Calu3 (cell line): ENCODE results near the gene GALNTL6. TPM values are rescaled to one million over a fixed set of nuclear protein-coding genes. Genes with fewer than 3 reads are reported as not detected.

Experiments
- BruUV-seq: library from RNA; stranded (reverse); fragments of 400-500 nt; replicated peaks from 2 replicates; lab custom pipeline; 2021; lab: Mats Ljungman, UMichigan
- CTCF ChIA-PET: fragments of 300-600 bp; sonication (Branson Sonifier 250); formaldehyde crosslinking; loops from one replicate; lab custom pipeline; 2022; ENCODE audit warnings: antibody characterized with exemption; lab: Charles Lee
- DNase-seq: peaks from one replicate; pipeline ENCODE4 v3.0.0; 2022
- H3K27ac Mint-ChIP-seq: one replicate; pipeline ENCODE4 v1.8.0; 2022; ENCODE audit warnings: mixed read lengths; ENCODE audit not compliant: unreplicated experiment
- H3K27me3 Mint-ChIP-seq: one replicate; pipeline ENCODE4 v1.8.0; 2022; ENCODE audit warnings: mixed read lengths; ENCODE audit not compliant: unreplicated experiment
- H3K36me3 Mint-ChIP-seq: one replicate; pipeline ENCODE4 v1.8.0; 2022; ENCODE audit warnings: mild to moderate bottlenecking, moderate library complexity, mixed read lengths; ENCODE audit not compliant: insufficient read depth, unreplicated experiment
- H3K4me1 Mint-ChIP-seq: one replicate; pipeline ENCODE4 v1.8.0; 2022; ENCODE audit warnings: mild to moderate bottlenecking, low read depth, mixed read lengths; ENCODE audit not compliant: unreplicated experiment
- H3K4me3 Mint-ChIP-seq: one replicate; pipeline ENCODE4 v1.8.0; 2022; ENCODE audit warnings: mild to moderate bottlenecking, low read depth, moderate library complexity, mixed read lengths; ENCODE audit not compliant: unreplicated experiment
- H3K9me3 Mint-ChIP-seq: one replicate; pipeline ENCODE4 v1.8.0; 2022; ENCODE audit warnings: low read depth, mixed read lengths; ENCODE audit not compliant: unreplicated experiment
- CTCF ChIP-seq: fragments of 200-600 bp; IDR thresholded peaks from one replicate; pipeline ENCODE4 v1.8.0; 2022; ENCODE audit warnings: antibody characterized with exemption; ENCODE audit not compliant: unreplicated experiment
- intact Hi-C: fragments of 100-400 bp; cut with micrococcal nuclease; formaldehyde crosslinking; loops from one replicate; pipeline ENCODE4 v1.10.0; 2022; ENCODE audit not compliant: unreplicated experiment
- total RNA-seq: library from RNA; stranded (reverse); gene quantifications from 2 replicates; pipeline ENCODE4 v1.2.3, GENCODE V29; 2022

Gene GALNTL6
- total RNA-seq, 1 experiment from 2014 or later: not detected

- Mint-ChIP-seq H3K27me3 (no peaks in the 10 kb centered on the region), H3K4me3 (no peak overlapping the region), H3K36me3 (no peaks in the 10 kb centered on the region), H3K4me1 (no peaks in the 10 kb centered on the region), H3K9me3 (no peaks in the 10 kb centered on the region), H3K27ac (no peak overlapping the region)
- no TSS peak for BruUV-seq
- intact Hi-C loops: no loop called here
- no peak for TF ChIP-seq CTCF
- CTCF ChIA-PET: no interaction called here
- no peak for DNase-seq
Observed at GRCh38 chr4:172698256-172698655, 885.1 kb downstream of the GALNTL6 start.

- no peak for DNase-seq
- H3K27me3 Mint-ChIP-seq: no peaks in the 10 kb centered on the region
- no peak for TF ChIP-seq CTCF
- H3K36me3 Mint-ChIP-seq: no peaks in the 10 kb centered on the region
- BruUV-seq: no TSS peak
- H3K4me3 Mint-ChIP-seq: no peak overlapping the region
- CTCF ChIA-PET: no interaction called here
- H3K9me3 Mint-ChIP-seq: peaks cover 4% of the 10 kb centered on the region
- no peak overlapping the region for H3K27ac Mint-ChIP-seq
- intact Hi-C loops: no loop called here
- peaks cover 9% of the 10 kb centered on the region for H3K4me1 Mint-ChIP-seq
Observed at GRCh38 chr4:172705565-172705964, 892.4 kb downstream of the GALNTL6 start.

GRCh38 chr4:172706000-172706399 is 892.8 kb downstream of the GALNTL6 start:
- no peak overlapping the region for H3K27ac Mint-ChIP-seq
- no peak for DNase-seq
- no peak for TF ChIP-seq CTCF
- no TSS peak for BruUV-seq
- no peak overlapping the region for H3K4me3 Mint-ChIP-seq
- no peaks in the 10 kb centered on the region for H3K27me3 Mint-ChIP-seq
- intact Hi-C loops: no loop called here
- peaks cover 9% of the 10 kb centered on the region for H3K4me1 Mint-ChIP-seq
- peaks cover 4% of the 10 kb centered on the region for H3K9me3 Mint-ChIP-seq
- CTCF ChIA-PET: no interaction called here
- H3K36me3 Mint-ChIP-seq: no peaks in the 10 kb centered on the region

- H3K9me3 Mint-ChIP-seq: peaks cover 4% of the 10 kb centered on the region
- H3K27ac Mint-ChIP-seq: no peak overlapping the region
- peaks cover 9% of the 10 kb centered on the region for H3K4me1 Mint-ChIP-seq
- intact Hi-C loops: no loop called here
- CTCF ChIA-PET: no interaction called here
- no peak for DNase-seq
- no TSS peak for BruUV-seq
- TF ChIP-seq CTCF: no peak
- H3K4me3 Mint-ChIP-seq: no peak overlapping the region
- H3K27me3 Mint-ChIP-seq: no peaks in the 10 kb centered on the region
- no peaks in the 10 kb centered on the region for H3K36me3 Mint-ChIP-seq
Observed at GRCh38 chr4:172707622-172708021, 894.4 kb downstream of the GALNTL6 start.
